WERI-Rb-1 (cell line): ENCODE results near the gene UPF1.

Experiments used
- DNase-seq: peaks from one replicate; pipeline ENCODE4 v3.0.0-alpha.2; 2020
- H3K27ac ChIP-seq: fragments of 250-450 bp; sonication (Bioruptor Pico); 2 replicates; pipeline ENCODE4 v1.5.1; 2020; ENCODE audit warnings: mild to moderate bottlenecking, moderate library complexity
- H3K27me3 ChIP-seq: fragments of 250-450 bp; sonication (Bioruptor Pico); 2 replicates; pipeline ENCODE4 v1.5.1; 2021; ENCODE audit warnings: mild to moderate bottlenecking, low read depth, moderate library complexity; ENCODE audit not compliant: insufficient read depth, severe bottlenecking
- H3K36me3 ChIP-seq: fragments of 250-450 bp; sonication (Bioruptor Pico); 2 replicates; pipeline ENCODE4 v1.5.1; 2020; ENCODE audit warnings: mild to moderate bottlenecking, moderate library complexity
- H3K4me3 ChIP-seq: 2 replicates; pipeline ENCODE4 v1.5.1; 2011; ENCODE audit warnings: low read depth, mild to moderate bottlenecking, control low read depth, low read length
- H3K9me3 ChIP-seq: fragments of 250-450 bp; sonication (Bioruptor Pico); 2 replicates; pipeline ENCODE4 v1.5.1; 2021; ENCODE audit warnings: mild to moderate bottlenecking, moderate library complexity; ENCODE audit not compliant: severe bottlenecking
- CTCF ChIP-seq: IDR thresholded peaks from 2 replicates; pipeline ENCODE4 v1.5.1; 2011; ENCODE audit warnings: low read depth, mild to moderate bottlenecking, control low read depth, inconsistent platforms, low read length

Gene UPF1

GRCh38 chr19:18798384-18799352 lies 33.1 kb upstream of the UPF1 start:
- H3K36me3 ChIP-seq, result no peaks in the 10 kb centered on the region
- no peak for DNase-seq
- H3K4me3 ChIP-seq, result no peak overlapping the region
- H3K27me3 ChIP-seq, result peaks cover 6% of the 10 kb centered on the region
- no peak for TF ChIP-seq CTCF
- H3K27ac ChIP-seq, result no peak overlapping the region
- H3K9me3 ChIP-seq, result no peaks in the 10 kb centered on the region

GRCh38 chr19:18799389-18799970 lies 32.3 kb upstream of the UPF1 start:
- TF ChIP-seq CTCF, result no peak
- Histone ChIP-seq H3K36me3 (no peaks in the 10 kb centered on the region), H3K4me3 (no peak overlapping the region), H3K27ac (no peak overlapping the region), H3K9me3 (no peaks in the 10 kb centered on the region), H3K27me3 (peaks cover 6% of the 10 kb centered on the region)
- DNase-seq, result no peak

- peaks cover 6% of the 10 kb centered on the region for H3K27me3 ChIP-seq
- no peak overlapping the region for H3K27ac ChIP-seq
- no peak for DNase-seq
- H3K4me3 ChIP-seq, result no peak overlapping the region
- no peak for TF ChIP-seq CTCF
- no peaks in the 10 kb centered on the region for H3K9me3 ChIP-seq
- H3K36me3 ChIP-seq, result no peaks in the 10 kb centered on the region
Observed at GRCh38 chr19:18800079-18800478, 31.7 kb upstream of the UPF1 start.

GRCh38 chr19:18800636-18801035 lies 31.1 kb upstream of the UPF1 start:
- Histone ChIP-seq H3K27ac (no peak overlapping the region), H3K27me3 (peaks cover 4% of the 10 kb centered on the region), H3K9me3 (no peaks in the 10 kb centered on the region), H3K36me3 (no peaks in the 10 kb centered on the region), H3K4me3 (no peak overlapping the region)
- no peak for DNase-seq
- TF ChIP-seq CTCF, result no peak

- Histone ChIP-seq H3K4me3 (no peak overlapping the region), H3K9me3 (no peaks in the 10 kb centered on the region), H3K36me3 (no peaks in the 10 kb centered on the region), H3K27ac (no peak overlapping the region), H3K27me3 (no peaks in the 10 kb centered on the region)
- no peak for TF ChIP-seq CTCF
- DNase-seq, result no peak
Observed at GRCh38 chr19:18802354-18802753, 29.4 kb upstream of the UPF1 start.
